GM21367 (cell line): ENCODE data around the gene ZNF570.

Experiments
- ATAC-seq: cut with Tn5 transposase; IDR thresholded peaks from one replicate; pipeline ENCODE4 v1.9.1; 2021; ENCODE audit not compliant: unreplicated experiment

Gene ZNF570

GRCh38 chr19:37468961-37469777 is at the start of gene ZNF570:
ZNF570 (plus strand) TSS chr19:37469356; CDS start chr19:37470355, 999 bp downstream.
- peak; percentile 33 for ATAC-seq

- ATAC-seq = no peak
These were observed 16.5 kb upstream of the ZNF570 start for GRCh38 chr19:37452500-37453245.

- no peak for ATAC-seq
These were observed 2.8 kb upstream of the ZNF570 start for GRCh38 chr19:37466277-37466797.

GRCh38 chr19:37466798-37467607 is 2.2 kb upstream of the ZNF570 start, which contains the start of gene ZNF569:
ZNF569 (minus strand) TSS chr19:37467444; CDS start chr19:37444921, 22,523 bp downstream.
- peak; percentile 64 for ATAC-seq

GRCh38 chr19:37467608-37468090 is 1.5 kb upstream of the ZNF570 start:
- ATAC-seq = no peak

GRCh38 chr19:37470216-37470615 is 1.1 kb downstream of the ZNF570 start:
- no peak for ATAC-seq

GRCh38 chr19:37472165-37472564 is 3.0 kb downstream of the ZNF570 start:
- no peak for ATAC-seq

- no peak for ATAC-seq
These were observed 15.4 kb downstream of the ZNF570 start for GRCh38 chr19:37484406-37485168.

GRCh38 chr19:37492213-37492612 is 23.1 kb downstream of the ZNF570 start:
- ATAC-seq = no peak

- ATAC-seq = no peak
These were observed 36.8 kb downstream of the ZNF570 start for GRCh38 chr19:37505958-37506386.

- peak; percentile 57 for ATAC-seq
These were observed 37.4 kb downstream of the ZNF570 start, which contains the start of gene ZNF793 for GRCh38 chr19:37506387-37507166. ZNF793 (plus strand) TSS chr19:37506939; CDS start chr19:37523440, 16,501 bp downstream.

- no peak for ATAC-seq
These were observed 38.0 kb downstream of the ZNF570 start for GRCh38 chr19:37507167-37507464.

- ATAC-seq = no peak
These were observed 42.0 kb downstream of the ZNF570 start for GRCh38 chr19:37511186-37511585.

- ATAC-seq = no peak
These were observed 42.7 kb downstream of the ZNF570 start for GRCh38 chr19:37511821-37512220.

GRCh38 chr19:37513397-37513796 is 44.2 kb downstream of the ZNF570 start:
- ATAC-seq = no peak

GRCh38 chr19:37519890-37520289 is 50.7 kb downstream of the ZNF570 start:
- ATAC-seq = no peak

GRCh38 chr19:37537391-37537947 is 68.3 kb downstream of the ZNF570 start:
- ATAC-seq = no peak
